Activated naive CD4-positive, alpha-beta T cell treated with anti-CD3 and anti-CD28 coated beads for 36 hours (primary cell): ENCODE measurements around the gene HECTD1. TPM values are rescaled to one million over a fixed set of nuclear protein-coding genes. Genes with fewer than 3 reads are reported as not detected.
"Not testable (repeated sequence)": the region's sequence is repeated elsewhere in the genome, so short reads cannot be mapped to it uniquely, and the experiment has no call there.

Source experiments
- CTCF ChIA-PET: fragments of 350-600 bp; sonication (Branson Sonifier 250); formaldehyde crosslinking; loops from one replicate; lab custom pipeline; 2021; ENCODE audit warnings: antibody characterized with exemption; lab: Charles Lee
- DNase-seq: peaks from one replicate; pipeline ENCODE4 v3.0.0-alpha.2; 2020
- H3K27ac Mint-ChIP-seq: one replicate; pipeline ENCODE4 v1.8.0; 2021; ENCODE audit warnings: mild to moderate bottlenecking, mixed read lengths
- H3K27me3 Mint-ChIP-seq: one replicate; pipeline ENCODE4 v1.8.0; 2021; ENCODE audit warnings: low read depth, mixed read lengths
- H3K36me3 Mint-ChIP-seq: one replicate; pipeline ENCODE4 v1.8.0; 2021; ENCODE audit warnings: low read depth, mixed read lengths
- H3K4me1 Mint-ChIP-seq: one replicate; pipeline ENCODE4 v1.8.0; 2021; ENCODE audit warnings: low read depth, mixed read lengths
- H3K4me3 Mint-ChIP-seq: one replicate; pipeline ENCODE4 v1.8.0; 2021; ENCODE audit warnings: mild to moderate bottlenecking, moderate library complexity, mixed read lengths
- H3K9me3 Mint-ChIP-seq: one replicate; pipeline ENCODE4 v1.8.0; 2021; ENCODE audit warnings: mixed read lengths
- intact Hi-C: fragments of 100-400 bp; cut with micrococcal nuclease; formaldehyde crosslinking; loops from one replicate; pipeline ENCODE4 v1.15.1; 2023
- total RNA-seq, 2 experiments: library from RNA; stranded (reverse); gene quantifications; one replicate each; pipeline ENCODE4 v1.2.3, GENCODE V29; 2021

Gene HECTD1
- total RNA-seq, 2 experiments from 2014 or later, result 61.5 to 64.1 TPM

DNA sequence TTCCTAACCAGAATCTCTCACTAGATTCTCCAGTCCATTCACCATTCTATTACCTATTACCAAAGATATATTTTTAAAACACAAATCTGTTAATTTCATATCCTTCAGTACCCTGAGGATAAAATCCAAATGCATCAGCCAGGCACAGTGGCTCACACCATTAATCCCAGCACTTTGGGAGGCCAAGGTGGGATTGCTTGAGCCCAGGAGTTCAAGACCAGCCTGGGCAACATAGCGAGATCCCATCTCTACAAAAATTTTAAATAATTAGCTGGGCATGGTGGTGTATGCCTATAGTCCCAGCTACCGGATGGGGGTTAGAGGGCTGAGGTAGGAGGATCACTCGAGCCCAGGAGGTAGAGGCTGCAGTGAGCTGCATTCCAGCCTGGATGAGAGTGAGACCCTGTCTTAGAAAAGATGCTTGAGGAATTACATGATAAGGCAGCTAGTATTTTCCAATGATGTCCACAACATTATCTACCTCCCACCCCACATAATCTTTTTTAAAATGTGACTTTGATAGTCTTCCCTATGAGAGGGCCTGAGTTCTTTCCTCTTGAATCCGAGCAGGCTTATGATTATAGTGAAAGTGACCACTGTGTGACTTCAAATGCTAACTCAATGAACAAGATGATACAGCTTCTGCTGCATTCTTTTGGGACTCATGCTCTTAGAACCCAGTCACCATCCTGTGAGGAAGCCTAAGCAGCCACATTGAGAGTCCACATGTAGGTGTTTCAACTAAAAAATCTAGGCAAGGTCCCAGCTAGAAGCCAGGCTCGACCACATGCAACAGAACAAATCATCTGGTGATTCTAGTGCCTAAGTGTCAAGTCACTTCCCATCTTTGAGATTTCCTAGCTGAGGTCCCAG is 18.0 kb downstream of the HECTD1 start:
- no peak overlapping the region for H3K27ac Mint-ChIP-seq
- peaks cover 28% of the 10 kb centered on the region for H3K36me3 Mint-ChIP-seq
- intact Hi-C loops, result no loop called here

DNA sequence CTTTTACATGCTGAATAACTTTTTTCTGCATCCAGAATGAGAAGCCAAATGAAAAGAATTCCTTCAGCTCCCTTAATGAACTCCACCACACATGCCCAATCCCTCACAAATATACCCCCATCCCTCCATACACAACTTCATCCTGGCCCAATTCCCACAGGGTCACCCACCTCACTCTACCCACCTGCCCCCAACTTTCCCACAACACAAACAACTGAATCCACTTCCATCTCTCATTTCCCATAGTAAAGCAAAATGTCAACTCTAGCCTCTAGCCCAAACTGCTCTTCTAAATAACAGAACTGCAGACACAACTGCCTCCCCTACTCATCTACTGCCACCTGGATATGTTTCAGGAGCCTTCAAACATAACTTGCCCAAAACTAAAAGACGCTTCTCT is 18.8 kb downstream of the HECTD1 start:
- Mint-ChIP-seq H3K36me3 (peaks cover 28% of the 10 kb centered on the region), H3K4me3 (no peak overlapping the region), H3K4me1 (peaks cover 19% of the 10 kb centered on the region), H3K9me3 (no peaks in the 10 kb centered on the region), H3K27me3 (no peaks in the 10 kb centered on the region), H3K27ac (no peak overlapping the region)
- intact Hi-C loops, result no loop called here
- CTCF ChIA-PET, result interaction anchor here (0.6 kb wide), 1 partner anchor 67 kb away, joined by 4 read pairs; no protein-coding TSS in a partner anchor
- DNase-seq, result no peak

More for the DNA sequence above, 18.0 kb downstream of the HECTD1 start:
- H3K27me3 Mint-ChIP-seq, result no peaks in the 10 kb centered on the region
- H3K9me3 Mint-ChIP-seq, result no peaks in the 10 kb centered on the region
- H3K4me3 Mint-ChIP-seq, result no peak overlapping the region
- DNase-seq, result no peak
- peaks cover 25% of the 10 kb centered on the region for H3K4me1 Mint-ChIP-seq
- CTCF ChIA-PET, result interaction anchor here (1.9 kb wide), 1 partner anchor 18 kb away, joined by 4 read pairs; the partner anchor contains the start of gene HECTD1

GRCh38 chr14:31182016-31182415 is 25.6 kb downstream of the HECTD1 start:
- DNase-seq, H3K27me3 Mint-ChIP-seq, H3K27ac Mint-ChIP-seq, intact Hi-C loops, H3K9me3 Mint-ChIP-seq, H3K4me3 Mint-ChIP-seq: not testable (repeated sequence)
- CTCF ChIA-PET, result interaction anchor here (0.7 kb wide), 1 partner anchor 41 kb away, joined by 3 read pairs; no protein-coding TSS in a partner anchor
- peaks cover 17% of the 10 kb centered on the region for H3K36me3 Mint-ChIP-seq
- H3K4me1 Mint-ChIP-seq, result peaks cover 11% of the 10 kb centered on the region

DNA sequence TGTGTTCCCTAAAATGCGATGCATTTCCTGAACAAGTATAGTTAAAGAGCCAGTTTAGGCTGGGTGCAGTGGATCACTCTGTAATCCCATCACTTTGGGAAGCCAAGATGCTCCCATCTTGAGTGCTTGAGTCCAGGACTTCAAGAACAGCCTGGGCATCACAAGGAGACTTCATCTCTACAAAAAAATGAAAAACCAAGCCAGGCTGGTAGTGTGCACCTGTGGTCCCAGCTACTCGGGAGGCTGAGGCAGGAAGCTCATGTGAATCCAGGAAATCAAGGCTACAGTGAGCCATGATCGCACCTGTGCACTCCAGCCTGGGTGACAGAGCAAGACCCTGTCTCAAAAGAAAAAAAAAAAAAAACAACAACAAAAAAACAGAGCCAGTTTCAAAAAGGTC is 26.3 kb downstream of the HECTD1 start:
- H3K4me3 Mint-ChIP-seq, result no peak overlapping the region
- H3K27ac Mint-ChIP-seq, result no peak overlapping the region
- CTCF ChIA-PET, result interaction anchor here (0.6 kb wide), 1 partner anchor 13 kb away, joined by 4 read pairs; no protein-coding TSS in a partner anchor
- peaks cover 11% of the 10 kb centered on the region for H3K4me1 Mint-ChIP-seq
- no peaks in the 10 kb centered on the region for H3K27me3 Mint-ChIP-seq
- H3K9me3 Mint-ChIP-seq, result no peaks in the 10 kb centered on the region
- peaks cover 17% of the 10 kb centered on the region for H3K36me3 Mint-ChIP-seq
- intact Hi-C loops, result no loop called here
- no peak for DNase-seq

GRCh38 chr14:31180299-31181051 is 27.1 kb downstream of the HECTD1 start:
- peaks cover 7% of the 10 kb centered on the region for H3K4me1 Mint-ChIP-seq
- intact Hi-C loops, result no loop called here
- no peak for DNase-seq
- no peak overlapping the region for H3K27ac Mint-ChIP-seq
- H3K27me3 Mint-ChIP-seq, result no peaks in the 10 kb centered on the region
- peaks cover 10% of the 10 kb centered on the region for H3K36me3 Mint-ChIP-seq
- no peaks in the 10 kb centered on the region for H3K9me3 Mint-ChIP-seq
- CTCF ChIA-PET, result no interaction called here
- H3K4me3 Mint-ChIP-seq, result no peak overlapping the region

DNA sequence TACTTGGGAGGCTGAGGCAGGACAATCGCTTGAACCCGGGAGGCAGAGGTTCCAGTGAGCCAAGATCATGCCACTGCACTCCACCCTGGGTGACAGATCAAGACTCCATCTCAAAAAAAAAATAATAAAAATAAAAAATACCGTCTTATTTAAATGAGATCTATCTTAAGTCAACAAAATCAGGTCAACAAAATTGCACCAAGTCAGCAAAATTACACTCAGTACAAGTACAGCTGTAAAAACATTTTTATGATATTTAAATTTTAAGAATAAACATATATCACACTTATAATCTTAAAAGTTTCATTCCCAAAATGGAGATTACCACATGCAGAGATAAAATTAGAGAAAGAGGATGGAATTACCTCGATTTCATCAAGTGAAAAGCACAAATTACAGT is 33.2 kb downstream of the HECTD1 start:
- Mint-ChIP-seq H3K4me1 (no peaks in the 10 kb centered on the region), H3K36me3 (peaks cover 21% of the 10 kb centered on the region), H3K4me3 (no peak overlapping the region), H3K27me3 (no peaks in the 10 kb centered on the region), H3K9me3 (no peaks in the 10 kb centered on the region), H3K27ac (no peak overlapping the region)
- CTCF ChIA-PET, result no interaction called here
- no peak for DNase-seq
- intact Hi-C loops, result no loop called here

GRCh38 chr14:31173120-31173837 is 34.3 kb downstream of the HECTD1 start:
- no peak overlapping the region for H3K27ac Mint-ChIP-seq
- CTCF ChIA-PET, result interaction anchor here (0.6 kb wide), 2 partner anchors 135 to 198 kb away, joined by 3 to 4 read pairs; no protein-coding TSS in a partner anchor
- DNase-seq, result no peak
- H3K36me3 Mint-ChIP-seq, result peaks cover 21% of the 10 kb centered on the region
- no peaks in the 10 kb centered on the region for H3K9me3 Mint-ChIP-seq
- H3K4me1 Mint-ChIP-seq, result no peaks in the 10 kb centered on the region
- H3K27me3 Mint-ChIP-seq, result no peaks in the 10 kb centered on the region
- intact Hi-C loops, result no loop called here
- H3K4me3 Mint-ChIP-seq, result no peak overlapping the region

DNA sequence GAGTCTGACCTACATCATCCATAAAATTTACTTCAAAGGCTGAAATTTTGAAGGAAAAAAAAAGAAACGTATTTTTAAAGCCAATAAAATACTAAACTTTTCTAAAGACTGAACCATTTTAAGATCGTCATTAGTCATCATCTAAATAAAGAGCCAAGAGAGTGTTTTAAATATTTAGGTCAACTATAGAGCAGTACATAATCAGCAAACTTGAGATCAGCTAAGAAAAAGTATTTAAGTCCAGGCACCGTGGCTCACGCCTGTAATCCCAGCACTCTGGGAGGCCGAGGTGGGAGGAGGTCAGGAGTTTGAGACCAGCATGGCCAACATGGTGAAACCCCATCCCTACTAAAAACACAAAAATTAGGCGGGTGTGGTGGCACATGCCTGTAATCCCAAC is 35.5 kb downstream of the HECTD1 start:
- H3K27ac Mint-ChIP-seq, result no peak overlapping the region
- H3K27me3 Mint-ChIP-seq, result no peaks in the 10 kb centered on the region
- no peak for DNase-seq
- intact Hi-C loops, result no loop called here
- peaks cover 22% of the 10 kb centered on the region for H3K36me3 Mint-ChIP-seq
- no peak overlapping the region for H3K4me3 Mint-ChIP-seq
- H3K4me1 Mint-ChIP-seq, result no peaks in the 10 kb centered on the region
- CTCF ChIA-PET, result interaction anchor here (0.6 kb wide), 1 partner anchor 221 kb away, joined by 3 read pairs; no protein-coding TSS in a partner anchor
- H3K9me3 Mint-ChIP-seq, result no peaks in the 10 kb centered on the region

DNA sequence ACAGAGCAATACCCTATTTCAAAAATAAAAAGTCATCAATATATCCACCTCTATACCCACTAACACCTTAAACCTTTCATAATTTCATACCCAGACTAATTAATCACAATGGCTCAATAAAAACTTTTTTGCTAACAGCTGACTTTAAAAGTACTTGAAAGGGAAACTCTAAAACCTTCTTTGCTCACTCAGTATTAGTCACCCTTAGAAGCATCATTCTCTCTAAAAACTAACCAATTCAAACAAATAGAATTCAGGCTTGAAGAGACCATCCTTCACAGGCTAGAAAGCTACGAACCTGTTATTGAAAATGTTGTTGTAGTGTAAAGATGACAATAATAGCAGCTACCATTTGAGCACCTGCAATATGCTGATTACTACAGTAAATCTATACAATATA is 37.2 kb downstream of the HECTD1 start:
- CTCF ChIA-PET, result interaction anchor here (0.6 to 1.3 kb wide), 3 partner anchors 184 to 378 kb away, joined by 3 read pairs; no protein-coding TSS in a partner anchor

GRCh38 chr14:31169877-31170276 is 37.7 kb downstream of the HECTD1 start:
- Mint-ChIP-seq H3K4me3 (no peak overlapping the region), H3K27me3 (no peaks in the 10 kb centered on the region), H3K27ac (no peak overlapping the region), H3K9me3 (no peaks in the 10 kb centered on the region), H3K36me3 (peaks cover 34% of the 10 kb centered on the region), H3K4me1 (no peaks in the 10 kb centered on the region)
- CTCF ChIA-PET, result interaction anchor here (0.6 to 1.3 kb wide), 3 partner anchors 184 to 378 kb away, joined by 3 read pairs; no protein-coding TSS in a partner anchor
- intact Hi-C loops, result no loop called here
- no peak for DNase-seq

More for the DNA sequence above, 37.2 kb downstream of the HECTD1 start:
- Mint-ChIP-seq H3K27ac (no peak overlapping the region), H3K36me3 (peaks cover 30% of the 10 kb centered on the region), H3K9me3 (no peaks in the 10 kb centered on the region), H3K4me3 (no peak overlapping the region), H3K27me3 (no peaks in the 10 kb centered on the region), H3K4me1 (no peaks in the 10 kb centered on the region)
- intact Hi-C loops, result no loop called here
- DNase-seq, result no peak

DNA sequence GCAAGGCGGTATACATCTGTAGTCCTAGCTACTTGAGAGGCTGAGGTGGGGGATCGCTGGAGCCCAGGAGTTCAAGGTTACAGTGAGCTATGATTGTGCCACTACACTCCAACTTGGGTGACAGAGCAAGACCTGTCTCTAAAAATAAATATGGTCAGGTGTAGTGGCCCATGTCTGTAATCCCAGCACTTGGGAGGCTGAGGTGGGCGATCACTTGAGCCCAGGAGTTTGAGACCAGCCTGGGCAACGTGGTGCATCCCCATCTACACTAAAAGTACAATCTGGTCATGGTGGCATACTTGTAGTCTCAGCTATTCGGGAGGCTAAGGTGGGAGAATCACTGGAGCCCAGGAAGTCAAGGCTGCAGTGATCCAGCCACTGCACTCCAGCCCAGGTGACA is 40.6 kb downstream of the HECTD1 start:
- CTCF ChIA-PET, result interaction anchor here (0.6 kb wide), 1 partner anchor 224 kb away, joined by 3 read pairs; no protein-coding TSS in a partner anchor
- H3K27me3 Mint-ChIP-seq, result no peaks in the 10 kb centered on the region
- DNase-seq, result no peak
- no peak overlapping the region for H3K27ac Mint-ChIP-seq
- intact Hi-C loops, result no loop called here
- H3K4me3 Mint-ChIP-seq, result no peak overlapping the region
- no peaks in the 10 kb centered on the region for H3K4me1 Mint-ChIP-seq
- no peaks in the 10 kb centered on the region for H3K9me3 Mint-ChIP-seq
- H3K36me3 Mint-ChIP-seq, result peaks cover 33% of the 10 kb centered on the region

DNA sequence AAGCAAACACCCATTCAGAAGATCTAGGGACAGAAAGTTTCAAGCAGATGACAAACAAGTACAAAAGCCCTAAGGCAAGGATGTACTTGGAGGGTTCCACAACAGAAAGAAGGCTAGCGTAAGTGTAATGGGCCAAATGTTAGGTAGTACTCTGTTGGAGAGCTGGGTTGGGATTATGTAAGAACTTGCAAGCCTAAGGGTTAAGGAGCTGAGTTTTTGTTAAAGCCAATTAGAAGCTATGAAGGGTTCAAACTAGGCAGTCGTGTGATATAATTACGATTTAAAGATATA is 41.4 kb downstream of the HECTD1 start:
- CTCF ChIA-PET, result interaction anchor here (0.5 to 1.1 kb wide), 5 partner anchors 84 to 223 kb away, joined by 3 to 4 read pairs (median 3); no protein-coding TSS in a partner anchor
- Mint-ChIP-seq H3K4me1 (no peaks in the 10 kb centered on the region), H3K4me3 (no peak overlapping the region), H3K27me3 (no peaks in the 10 kb centered on the region), H3K27ac (no peak overlapping the region), H3K9me3 (no peaks in the 10 kb centered on the region), H3K36me3 (peaks cover 36% of the 10 kb centered on the region)
- DNase-seq, result no peak
- intact Hi-C loops, result no loop called here
